Duodenal mucosa (tissue), 2 donors: Measurements from ENCODE around the gene DYNC1H1.
"Not testable (repeated sequence)": the region's sequence is repeated elsewhere in the genome, so short reads cannot be mapped to it uniquely, and the experiment has no call there.

Source experiments
- H3K27ac ChIP-seq: one replicate; pipeline ENCODE4 v1.7.0; 2013; ENCODE audit warnings: low read depth, low read length
- H3K27me3 ChIP-seq, 2 donors: one replicate each; pipeline ENCODE4 v1.7.0; 2013; ENCODE audit warnings: low read length in 2 of 2, control low read depth in 1 of 2; ENCODE audit not compliant: insufficient read depth in 2 of 2, control insufficient read depth in 1 of 2
- H3K36me3 ChIP-seq, 2 donors: one replicate each; pipeline ENCODE4 v1.7.0; 2013; ENCODE audit warnings: low read length in 2 of 2, control low read depth in 1 of 2; ENCODE audit not compliant: insufficient read depth in 2 of 2, control insufficient read depth in 1 of 2
- H3K4me1 ChIP-seq, 2 donors: one replicate each; pipeline ENCODE4 v1.7.0; 2013; ENCODE audit warnings: low read length in 2 of 2, control low read depth in 1 of 2; ENCODE audit not compliant: insufficient read depth in 2 of 2, control insufficient read depth in 1 of 2
- H3K4me3 ChIP-seq, 2 donors: one replicate each; pipeline ENCODE4 v1.7.0; 2013; ENCODE audit warnings: low read length in 2 of 2, low read depth in 1 of 2
- H3K9ac ChIP-seq, 2 donors: one replicate each; pipeline ENCODE4 v1.7.0; 2013; ENCODE audit warnings: low read length in 2 of 2, low read depth in 1 of 2
- H3K9me3 ChIP-seq, 2 donors: one replicate each; pipeline ENCODE4 v1.7.0; 2013; ENCODE audit warnings: low read length in 2 of 2, control low read depth in 1 of 2; ENCODE audit not compliant: control insufficient read depth in 1 of 2

The DYNC1H1 gene

GRCh38 chr14:101963656-101964296 is 597 bp upstream of the DYNC1H1 start:
- Histone ChIP-seq H3K27me3 (no peaks in the 10 kb centered on the region), H3K36me3 (no peaks in the 10 kb centered on the region), H3K4me1 (peaks cover 26 to 32% of the 10 kb centered on the region in 2 donors), H3K9ac (no peak overlapping the region), H3K27ac (no peak overlapping the region), H3K9me3 (no peaks in the 10 kb centered on the region), H3K4me3 (peak overlapping the region; percentile 43)

GRCh38 chr14:101965181-101965544 is 790 bp downstream of the DYNC1H1 start:
- Histone ChIP-seq H3K36me3 (peaks cover 7 to 10% of the 10 kb centered on the region in 2 donors), H3K27me3 (no peaks in the 10 kb centered on the region), H3K9ac (peak overlapping the region; percentile 83 to 85), H3K27ac (peak overlapping the region; percentile 90), H3K4me1 (peaks cover 26 to 32% of the 10 kb centered on the region in 2 donors), H3K9me3 (no peaks in the 10 kb centered on the region), H3K4me3 (peak overlapping the region; percentile 85 to 92)

- Histone ChIP-seq H3K27me3 (no peaks in the 10 kb centered on the region), H3K4me1 (peaks cover 26 to 32% of the 10 kb centered on the region in 2 donors), H3K9ac (peak overlapping the region; percentile 15 to 85), H3K36me3 (peaks cover 7 to 11% of the 10 kb centered on the region in 2 donors), H3K27ac (no peak overlapping the region), H3K4me3 (peak overlapping the region; percentile 85 to 92), H3K9me3 (no peaks in the 10 kb centered on the region)
Observed at GRCh38 chr14:101965770-101966722, 1.7 kb downstream of the DYNC1H1 start.

- no peak overlapping the region for H3K9ac ChIP-seq
Observed at GRCh38 chr14:101966742-101967141, 2.4 kb downstream of the DYNC1H1 start.

GRCh38 chr14:101968186-101968585 is 3.8 kb downstream of the DYNC1H1 start:
- Histone ChIP-seq H3K9ac (no peak overlapping the region), H3K9me3 (no peaks in the 10 kb centered on the region), H3K27me3 (no peaks in the 10 kb centered on the region), H3K27ac (no peak overlapping the region), H3K36me3 (peaks cover 7 to 11% of the 10 kb centered on the region in 2 donors), H3K4me3 (no peak overlapping the region), H3K4me1 (peaks cover 22 to 35% of the 10 kb centered on the region in 2 donors)

More at GRCh38 chr14:101966742-101967141, 2.4 kb downstream of the DYNC1H1 start:
- H3K4me1 ChIP-seq, result peaks cover 22 to 35% of the 10 kb centered on the region in 2 donors
- peaks cover 7 to 11% of the 10 kb centered on the region in 2 donors for H3K36me3 ChIP-seq
- no peaks in the 10 kb centered on the region for H3K9me3 ChIP-seq
- no peaks in the 10 kb centered on the region for H3K27me3 ChIP-seq
- no peak overlapping the region for H3K4me3 ChIP-seq
- no peak overlapping the region for H3K27ac ChIP-seq

- Histone ChIP-seq H3K4me1 (peaks cover 19 to 31% of the 10 kb centered on the region in 2 donors), H3K27me3 (no peaks in the 10 kb centered on the region), H3K9ac (no peak overlapping the region), H3K36me3 (peaks cover 11 to 12% of the 10 kb centered on the region in 2 donors), H3K9me3 (no peaks in the 10 kb centered on the region), H3K27ac (no peak overlapping the region), H3K4me3 (no peak overlapping the region)
Observed at GRCh38 chr14:101969481-101969880, 5.1 kb downstream of the DYNC1H1 start.

GRCh38 chr14:101970830-101971400 is 6.5 kb downstream of the DYNC1H1 start:
- no peak overlapping the region for H3K9ac ChIP-seq
- no peak overlapping the region for H3K4me3 ChIP-seq
- peaks cover 13 to 25% of the 10 kb centered on the region in 2 donors for H3K4me1 ChIP-seq
- no peak overlapping the region for H3K27ac ChIP-seq
- no peaks in the 10 kb centered on the region for H3K9me3 ChIP-seq
- H3K27me3 ChIP-seq, result no peaks in the 10 kb centered on the region
- H3K36me3 ChIP-seq, result peaks cover 11 to 15% of the 10 kb centered on the region in 2 donors

GRCh38 chr14:101971458-101971857 is 7.1 kb downstream of the DYNC1H1 start:
- H3K27ac ChIP-seq, H3K27me3 ChIP-seq, H3K4me3 ChIP-seq, H3K9ac ChIP-seq, H3K9me3 ChIP-seq: not testable (repeated sequence)
- Histone ChIP-seq H3K4me1 (peaks cover 10 to 21% of the 10 kb centered on the region in 2 donors), H3K36me3 (peaks cover 11 to 18% of the 10 kb centered on the region in 2 donors)

GRCh38 chr14:101972126-101972866 is 7.9 kb downstream of the DYNC1H1 start:
- H3K9ac ChIP-seq, result no peak overlapping the region
- H3K9me3 ChIP-seq, result no peaks in the 10 kb centered on the region
- no peaks in the 10 kb centered on the region for H3K27me3 ChIP-seq
- H3K4me1 ChIP-seq, result peaks cover 10 to 14% of the 10 kb centered on the region in 2 donors
- peaks cover 11 to 25% of the 10 kb centered on the region in 2 donors for H3K36me3 ChIP-seq
- H3K27ac ChIP-seq, result no peak overlapping the region
- no peak overlapping the region for H3K4me3 ChIP-seq
